ENCODE data around the gene EVA1A.

Gene EVA1A

DNA sequence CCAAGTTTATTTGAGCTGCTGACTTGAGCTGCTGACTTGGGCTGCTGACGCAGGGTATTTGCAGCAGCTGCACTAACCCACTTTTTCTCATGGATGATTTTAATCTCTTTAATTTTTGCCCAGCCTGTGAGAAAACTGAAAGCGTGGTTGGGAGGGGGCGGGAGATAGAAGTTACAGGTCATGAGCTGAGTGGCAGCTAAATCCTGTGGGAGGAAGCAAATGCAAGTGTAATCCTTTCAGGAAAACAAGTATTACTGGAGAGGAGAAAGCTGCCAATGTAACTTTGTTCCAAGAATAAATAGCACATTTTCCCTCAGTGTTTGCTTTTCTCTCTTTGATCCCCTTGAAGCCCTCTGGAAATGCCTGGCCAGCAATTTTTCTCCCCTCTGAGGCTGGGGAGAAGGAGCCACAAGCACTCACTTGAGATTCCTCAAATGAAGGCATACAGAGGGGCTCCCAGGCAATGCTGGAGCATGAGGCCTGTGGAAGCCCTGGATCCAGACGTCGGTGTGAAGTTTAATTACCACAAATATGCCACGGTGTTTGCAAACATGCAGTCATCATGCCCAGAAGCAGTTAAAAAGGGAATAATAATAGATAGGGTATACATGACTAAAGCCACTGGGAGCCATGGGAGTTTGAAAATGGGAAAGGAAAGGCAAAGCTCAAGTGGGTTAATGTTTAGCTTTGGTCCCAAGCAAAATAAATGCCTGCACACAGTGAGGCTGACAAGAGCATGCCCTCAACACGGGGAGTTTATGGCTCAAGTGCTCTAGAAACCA lies 10.4 kb upstream of the EVA1A start:
- H3K4me3 ChIP-seq (replicated peaks; ENCODE audit: low read depth, low read length): no peak overlapping the region
- DNase-seq (ENCODE audit: extremely low read depth, low read depth): no peak
- TF ChIP-seq, protein P1, sequence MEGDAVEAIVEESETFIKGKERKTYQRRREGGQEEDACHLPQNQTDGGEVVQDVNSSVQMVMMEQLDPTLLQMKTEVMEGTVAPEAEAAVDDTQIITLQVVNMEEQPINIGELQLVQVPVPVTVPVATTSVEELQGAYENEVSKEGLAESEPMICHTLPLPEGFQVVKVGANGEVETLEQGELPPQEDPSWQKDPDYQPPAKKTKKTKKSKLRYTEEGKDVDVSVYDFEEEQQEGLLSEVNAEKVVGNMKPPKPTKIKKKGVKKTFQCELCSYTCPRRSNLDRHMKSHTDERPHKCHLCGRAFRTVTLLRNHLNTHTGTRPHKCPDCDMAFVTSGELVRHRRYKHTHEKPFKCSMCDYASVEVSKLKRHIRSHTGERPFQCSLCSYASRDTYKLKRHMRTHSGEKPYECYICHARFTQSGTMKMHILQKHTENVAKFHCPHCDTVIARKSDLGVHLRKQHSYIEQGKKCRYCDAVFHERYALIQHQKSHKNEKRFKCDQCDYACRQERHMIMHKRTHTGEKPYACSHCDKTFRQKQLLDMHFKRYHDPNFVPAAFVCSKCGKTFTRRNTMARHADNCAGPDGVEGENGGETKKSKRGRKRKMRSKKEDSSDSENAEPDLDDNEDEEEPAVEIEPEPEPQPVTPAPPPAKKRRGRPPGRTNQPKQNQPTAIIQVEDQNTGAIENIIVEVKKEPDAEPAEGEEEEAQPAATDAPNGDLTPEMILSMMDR (IDR thresholded peaks at IDR 0.05; ENCODE audit: low read depth, low read length, missing control alignments): no peak

DNA sequence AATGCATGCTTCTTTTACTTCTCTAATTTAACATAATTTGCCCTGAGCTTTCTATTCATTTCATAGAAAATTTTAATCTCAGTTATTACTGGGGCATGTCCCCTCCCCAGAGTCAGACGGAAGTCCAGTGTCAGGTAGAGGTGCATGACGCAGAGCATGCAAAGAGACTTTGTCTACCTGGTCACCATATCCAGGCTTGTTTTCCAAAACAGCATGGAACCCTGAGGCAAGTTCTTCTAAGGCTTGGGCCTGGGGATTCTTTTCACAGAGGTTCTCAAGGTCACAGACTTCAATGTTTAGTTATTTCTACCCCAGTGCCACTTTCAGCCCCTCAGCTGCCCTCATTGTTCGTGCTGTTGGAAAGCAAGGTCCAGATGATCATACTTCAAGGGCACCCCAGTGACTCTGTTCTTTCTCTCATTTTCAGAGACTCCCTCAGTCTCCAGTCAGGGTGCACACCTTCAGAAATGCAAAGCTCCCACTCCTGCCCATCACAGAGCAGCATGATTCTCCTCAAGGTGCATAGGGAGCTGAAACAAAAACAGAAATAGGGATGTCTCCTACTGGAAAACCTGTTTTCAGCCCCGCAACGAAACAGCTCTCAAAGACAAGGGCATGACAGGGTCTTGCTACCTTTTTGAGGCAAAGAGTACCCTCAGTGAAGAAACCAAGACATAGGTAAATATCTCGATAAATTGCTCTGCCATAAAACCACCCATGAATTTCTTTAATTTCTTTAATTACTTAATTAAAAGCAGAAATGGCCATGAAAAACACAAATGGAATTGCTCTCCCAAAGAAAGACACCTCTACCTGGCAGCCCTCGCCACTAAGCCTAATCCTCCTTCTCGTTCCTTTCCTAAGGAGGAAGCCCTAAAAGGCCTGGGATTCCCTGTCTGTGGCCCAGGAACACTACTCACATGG lies 9.5 kb upstream of the EVA1A start:
- TF ChIP-seq, protein P1 (IDR thresholded peaks at IDR 0.05; ENCODE audit: low read depth, low read length, missing control alignments): no peak
- H3K4me3 ChIP-seq (replicated peaks; ENCODE audit: low read depth, low read length): no peak overlapping the region
- DNase-seq (ENCODE audit: extremely low read depth, low read depth): no peak

DNA sequence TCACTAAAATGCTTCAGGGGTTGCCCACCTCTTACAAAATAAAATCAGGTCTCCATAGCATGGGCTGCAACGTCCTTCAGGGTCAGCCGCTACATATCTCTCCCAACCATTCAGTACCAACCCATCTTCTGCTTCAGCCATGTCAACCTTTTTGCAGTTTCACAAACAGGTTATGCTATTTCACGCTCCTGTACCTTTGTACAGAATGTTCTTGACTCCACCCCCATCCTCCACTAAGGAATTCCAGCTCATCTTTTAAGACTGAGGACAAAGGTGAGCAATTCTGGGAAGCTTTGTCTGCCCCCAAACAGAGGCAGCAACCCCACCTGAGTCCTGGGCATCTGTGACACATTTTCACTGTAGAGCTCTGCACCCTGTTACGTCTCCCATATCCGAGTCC lies 8.8 kb upstream of the EVA1A start:
- no peak overlapping the region for H3K4me3 ChIP-seq (replicated peaks; ENCODE audit: low read depth, low read length)
- TF ChIP-seq, protein P1 (IDR thresholded peaks at IDR 0.05; ENCODE audit: low read depth, low read length, missing control alignments): no peak
- no peak for DNase-seq (ENCODE audit: extremely low read depth, low read depth)

DNA sequence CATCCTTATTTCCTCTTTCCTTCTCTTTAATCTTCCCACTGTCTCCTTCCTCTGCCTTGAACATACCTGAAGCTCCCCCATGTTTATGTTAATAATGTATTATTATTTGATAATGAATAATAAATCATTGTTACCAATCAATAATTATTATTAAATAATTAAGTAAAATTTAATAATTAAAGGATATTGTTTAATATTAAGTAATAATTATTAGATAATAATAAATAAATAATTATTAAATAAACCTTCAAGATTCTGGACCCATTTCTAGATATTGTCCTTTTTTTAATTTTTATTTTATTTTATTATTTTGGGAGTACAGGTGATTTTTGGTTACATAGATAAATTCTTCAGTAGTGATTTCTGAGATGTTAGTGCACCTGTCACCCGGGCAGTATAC lies 7.4 kb upstream of the EVA1A start:
- TF ChIP-seq, protein P1 (IDR thresholded peaks at IDR 0.05; ENCODE audit: low read depth, low read length, missing control alignments): no peak
- no peak for DNase-seq (ENCODE audit: extremely low read depth, low read depth)
- no peak overlapping the region for H3K4me3 ChIP-seq (replicated peaks; ENCODE audit: low read depth, low read length)

DNA sequence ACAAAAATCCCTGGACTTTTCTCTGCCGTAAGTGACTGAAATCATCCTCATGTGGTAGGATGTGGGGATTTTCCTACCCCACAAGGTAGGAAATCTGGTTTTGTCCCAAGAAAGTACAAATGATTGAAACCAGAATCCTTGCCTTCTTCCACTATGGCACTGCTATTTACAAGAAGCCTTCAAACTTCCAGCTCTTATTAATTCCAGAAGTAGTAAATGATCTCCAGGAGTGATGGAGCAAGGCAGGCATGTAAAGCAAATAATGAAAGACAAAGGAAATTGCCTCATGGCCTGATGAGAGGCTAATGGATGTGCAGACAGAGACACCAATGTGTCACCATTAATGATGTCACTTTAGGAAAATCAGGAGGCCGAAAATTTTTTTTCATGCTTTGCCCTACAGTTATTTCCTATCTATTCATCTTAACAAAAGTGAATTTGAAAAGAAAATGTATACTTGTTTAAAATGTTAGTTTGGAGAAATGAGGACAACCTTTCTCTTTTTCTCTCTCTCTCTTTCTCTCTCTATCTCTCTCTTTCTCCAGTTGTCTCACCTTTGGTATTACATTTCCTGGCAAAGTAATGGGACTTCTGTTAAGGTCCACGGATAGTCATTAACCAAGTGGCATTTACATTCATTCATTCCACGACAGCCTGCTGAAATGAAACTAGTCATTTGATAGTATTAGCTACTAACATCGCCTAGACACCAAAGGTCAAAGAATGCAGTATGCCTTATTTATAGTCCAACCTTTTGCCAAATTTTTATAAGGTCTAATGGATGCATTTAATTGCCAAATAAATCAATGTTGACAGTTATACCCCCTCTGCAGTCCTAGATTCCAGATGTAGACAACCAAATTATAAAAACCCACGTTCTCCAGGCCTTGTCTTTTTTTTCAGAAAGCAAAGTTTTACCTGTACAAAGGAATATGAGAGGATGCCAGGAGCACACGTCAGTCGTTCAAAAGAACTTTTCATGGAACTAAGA lies 5.0 kb upstream of the EVA1A start:
- TF ChIP-seq, protein P1 (IDR thresholded peaks at IDR 0.05; ENCODE audit: low read depth, low read length, missing control alignments): no peak
- H3K4me3 ChIP-seq (replicated peaks; ENCODE audit: low read depth, low read length): no peak overlapping the region
- no peak for DNase-seq (ENCODE audit: extremely low read depth, low read depth)

DNA sequence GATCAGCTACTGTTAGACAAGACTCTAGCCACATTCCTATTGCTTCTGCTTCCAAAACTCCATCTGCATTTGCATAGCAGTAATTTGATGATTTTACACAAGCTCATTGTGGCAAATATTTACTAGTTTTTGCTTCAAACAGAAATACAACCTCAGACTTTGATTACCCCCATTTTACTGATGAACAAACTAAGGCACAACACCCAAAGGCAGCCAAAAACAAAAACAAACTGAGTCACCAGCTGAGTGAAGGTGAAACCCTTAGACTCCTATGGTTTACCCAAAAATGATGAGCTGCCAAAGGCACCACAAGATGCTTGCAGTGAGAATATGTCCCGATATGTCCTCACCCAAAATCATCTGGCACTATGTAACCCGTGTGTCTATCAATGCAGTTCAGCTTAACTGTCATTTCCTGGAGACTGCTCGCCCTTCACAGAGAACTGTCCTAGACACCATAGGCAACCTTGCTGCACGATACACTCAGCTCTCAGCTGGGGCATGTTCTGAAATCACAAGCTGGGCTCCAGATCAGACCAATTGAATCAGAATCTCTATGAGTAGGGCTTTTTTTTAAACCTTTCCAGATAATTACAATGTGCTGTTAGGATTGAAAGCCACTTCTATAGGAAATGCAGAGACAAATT lies 4.1 kb upstream of the EVA1A start:
- TF ChIP-seq, protein P1 (IDR thresholded peaks at IDR 0.05; ENCODE audit: low read depth, low read length, missing control alignments): no peak
- no peak for DNase-seq (ENCODE audit: extremely low read depth, low read depth)
- no peak overlapping the region for H3K4me3 ChIP-seq (replicated peaks; ENCODE audit: low read depth, low read length)
